K562 (cell line): Measurements from ENCODE around the gene RNF145. TPM values are rescaled to one million over a fixed set of nuclear protein-coding genes. Genes with fewer than 3 reads are reported as not detected.

Experiments
- AFF4 ChIP-seq: sonication (generic); formaldehyde crosslinking; IDR thresholded peaks from 2 replicates; pipeline ENCODE4 v1.8.0; 2023; ENCODE audit warnings: mild to moderate bottlenecking, missing genetic modification reagents
- CBX5 ChIP-seq: IDR thresholded peaks from 2 replicates; pipeline ENCODE4 v1.6.1; 2014; ENCODE audit warnings: low read depth, borderline replicate concordance
- CEBPB ChIP-seq: fragments of 450-650 bp; IDR thresholded peaks from 2 replicates; pipeline ENCODE4 v1.6.1; 2016; ENCODE audit warnings: missing genetic modification characterization, missing compliant biosample characterization
- CXXC5 ChIP-seq: fragments of 250-450 bp; sonication (Bioruptor Pico); IDR thresholded peaks from 2 replicates; pipeline ENCODE4 v1.8.0; 2022; ENCODE audit warnings: inconsistent platforms, mild to moderate bottlenecking, moderate library complexity
- ERF ChIP-seq: fragments of 450-650 bp; formaldehyde crosslinking; IDR thresholded peaks from 2 replicates; pipeline ENCODE4 v1.4.0; 2020; ENCODE audit warnings: mild to moderate bottlenecking, mixed read lengths
- HNRNPK ChIP-seq: fragments of 200-400 bp; formaldehyde crosslinking; IDR thresholded peaks from one replicate; pipeline ENCODE4 v1.6.1; 2018; ENCODE audit warnings: mild to moderate bottlenecking, low read depth, low read length; ENCODE audit not compliant: poor library complexity, severe bottlenecking
- KAT8 ChIP-seq: fragments of 450-650 bp; IDR thresholded peaks from 2 replicates; pipeline ENCODE4 v1.6.1; 2016; ENCODE audit warnings: low read depth, mild to moderate bottlenecking
- PHF20 ChIP-seq: fragments of 450-650 bp; IDR thresholded peaks from 2 replicates; pipeline ENCODE4 v1.6.1; 2018; ENCODE audit not compliant: partially characterized antibody
- RBM34 ChIP-seq: fragments of 200-400 bp; formaldehyde crosslinking; IDR thresholded peaks from 2 replicates; pipeline ENCODE4 v1.6.1; 2018; ENCODE audit warnings: low read length, borderline replicate concordance; ENCODE audit not compliant: insufficient read depth
- TCF7L2 ChIP-seq: fragments of 150-350 bp; IDR thresholded peaks from 2 replicates; pipeline ENCODE4 v1.6.1; 2016; ENCODE audit warnings: low read depth, mild to moderate bottlenecking, low read length, moderate library complexity
- TRIM25 ChIP-seq: fragments of 450-650 bp; IDR thresholded peaks from 2 replicates; pipeline ENCODE4 v1.7.0; 2016; ENCODE audit warnings: borderline replicate concordance
- ZEB2 ChIP-seq: fragments of 450-650 bp; IDR thresholded peaks from 2 replicates; pipeline ENCODE4 v1.6.1; 2016
- ZFPM2 ChIP-seq: fragments of 250-450 bp; sonication (Bioruptor Pico); IDR thresholded peaks from 2 replicates; pipeline ENCODE4 v1.5.1; 2022; ENCODE audit warnings: mild to moderate bottlenecking
- ZNF212 ChIP-seq: fragments of 450-650 bp; formaldehyde crosslinking; IDR thresholded peaks from 2 replicates; pipeline ENCODE4 v1.4.0; 2020; ENCODE audit warnings: mild to moderate bottlenecking
- ZNF77 ChIP-seq: fragments of 250-450 bp; sonication (Bioruptor Pico); IDR thresholded peaks from 2 replicates; pipeline ENCODE4 v1.5.0; 2020
- polyA plus RNA-seq, 8 experiments: library from polyadenylated mRNA; depleted of rRNA in 4 of 8; stranded (reverse) in 5 of 8; unstranded in 3 of 8; fragments of >200 nt; fragmentation: Nextera tagmentation in 2 of 8; fragmentation: Illumina TruSeq in 1 of 8; extraction: Ambion mirVana in 2 of 8; extraction: Trizol in 1 of 8; gene quantifications; 2 replicates each; pipeline versions ENCODE4 v1.2.1 to v1.2.3, GENCODE V29; 2011 to 2014; ENCODE audit warnings: inconsistent platforms in 1 of 8, missing spikeins in 1 of 8
- total RNA-seq, 7 experiments: library from RNA; depleted of rRNA in 6 of 7; stranded (reverse); fragments of >200 nt in 6 of 7; fragmentation: Illumina TruSeq in 2 of 7; extraction: Trizol in 2 of 7; gene quantifications; 2 replicates each; pipeline versions ENCODE4 v1.2.1 to v1.2.3, GENCODE V29; 2011 to 2021; ENCODE audit warnings: low replicate concordance in 1 of 7
- TF ChIP-seq, protein P1 (sequence below): fragments of 250-450 bp; sonication (Bioruptor Pico); IDR thresholded peaks from 2 replicates; pipeline ENCODE4 v1.8.0; 2022; ENCODE audit warnings: moderate library complexity, mild to moderate bottlenecking, inconsistent platforms
- TF ChIP-seq, protein P2 (sequence below): fragments of 250-450 bp; sonication (Bioruptor Pico); IDR thresholded peaks from 2 replicates; pipeline ENCODE4 v1.5.0; 2021
- TF ChIP-seq, protein P3 (sequence below): fragments of 250-450 bp; sonication (Bioruptor Pico); IDR thresholded peaks from 2 replicates; pipeline ENCODE4 v1.4.0; 2020; ENCODE audit warnings: mild to moderate bottlenecking, moderate library complexity
- TF ChIP-seq, protein P4 (sequence below): fragments of 250-450 bp; sonication (Bioruptor Pico); IDR thresholded peaks from 2 replicates; pipeline ENCODE4 v1.6.1; 2021; ENCODE audit warnings: mild to moderate bottlenecking

Gene RNF145
- total and polyA plus RNA-seq, 9 of the 15 experiments (the other 6 are each of a cell fraction or from before 2014, with no cell fraction given), result 13.6 to 40.7 (median 25.4) TPM

- TF ChIP-seq RBM34, result no peak
- TF ChIP-seq, protein P1, sequence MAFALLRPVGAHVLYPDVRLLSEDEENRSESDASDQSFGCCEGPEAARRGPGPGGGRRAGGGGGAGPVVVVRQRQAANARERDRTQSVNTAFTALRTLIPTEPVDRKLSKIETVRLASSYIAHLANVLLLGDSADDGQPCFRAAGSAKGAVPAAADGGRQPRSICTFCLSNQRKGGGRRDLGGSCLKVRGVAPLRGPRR (CRISPR knock-in tag), result no peak
- peak; percentile 65 for TF ChIP-seq AFF4 (CRISPR knock-in tag)
- no peak for TF ChIP-seq CEBPB (tag)
- no peak for TF ChIP-seq ZFPM2
- TF ChIP-seq TRIM25, result no peak
- 0 out of 2 replicates have a peak, but pooled peaks have one; percentile 53 for TF ChIP-seq CBX5
- no peak for TF ChIP-seq HNRNPK
- TF ChIP-seq KAT8, result no peak
- TF ChIP-seq ZEB2, result peak; percentile 13; the same call in 1 of the 2 replicates
- TF ChIP-seq ERF (CRISPR knock-in tag), result no peak
- no peak for TF ChIP-seq TCF7L2
- TF ChIP-seq, protein P2, sequence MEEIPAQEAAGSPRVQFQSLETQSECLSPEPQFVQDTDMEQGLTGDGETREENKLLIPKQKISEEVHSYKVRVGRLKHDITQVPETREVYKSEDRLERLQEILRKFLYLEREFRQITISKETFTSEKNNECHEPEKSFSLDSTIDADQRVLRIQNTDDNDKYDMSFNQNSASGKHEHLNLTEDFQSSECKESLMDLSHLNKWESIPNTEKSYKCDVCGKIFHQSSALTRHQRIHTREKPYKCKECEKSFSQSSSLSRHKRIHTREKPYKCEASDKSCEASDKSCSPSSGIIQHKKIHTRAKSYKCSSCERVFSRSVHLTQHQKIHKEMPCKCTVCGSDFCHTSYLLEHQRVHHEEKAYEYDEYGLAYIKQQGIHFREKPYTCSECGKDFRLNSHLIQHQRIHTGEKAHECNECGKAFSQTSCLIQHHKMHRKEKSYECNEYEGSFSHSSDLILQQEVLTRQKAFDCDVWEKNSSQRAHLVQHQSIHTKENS (CRISPR knock-in tag), result no peak
- TF ChIP-seq ZNF212 (CRISPR knock-in tag), result no peak
- no peak for TF ChIP-seq ZNF77 (CRISPR knock-in tag)
- TF ChIP-seq PHF20, result no peak
- TF ChIP-seq, protein P3, sequence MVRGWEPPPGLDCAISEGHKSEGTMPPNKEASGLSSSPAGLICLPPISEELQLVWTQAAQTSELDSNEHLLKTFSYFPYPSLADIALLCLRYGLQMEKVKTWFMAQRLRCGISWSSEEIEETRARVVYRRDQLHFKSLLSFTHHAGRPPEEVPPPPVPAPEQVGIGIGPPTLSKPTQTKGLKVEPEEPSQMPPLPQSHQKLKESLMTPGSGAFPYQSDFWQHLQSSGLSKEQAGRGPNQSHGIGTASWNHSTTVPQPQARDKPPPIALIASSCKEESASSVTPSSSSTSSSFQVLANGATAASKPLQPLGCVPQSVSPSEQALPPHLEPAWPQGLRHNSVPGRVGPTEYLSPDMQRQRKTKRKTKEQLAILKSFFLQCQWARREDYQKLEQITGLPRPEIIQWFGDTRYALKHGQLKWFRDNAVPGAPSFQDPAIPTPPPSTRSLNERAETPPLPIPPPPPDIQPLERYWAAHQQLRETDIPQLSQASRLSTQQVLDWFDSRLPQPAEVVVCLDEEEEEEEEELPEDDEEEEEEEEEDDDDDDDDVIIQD, result no peak
- TF ChIP-seq, protein P4, sequence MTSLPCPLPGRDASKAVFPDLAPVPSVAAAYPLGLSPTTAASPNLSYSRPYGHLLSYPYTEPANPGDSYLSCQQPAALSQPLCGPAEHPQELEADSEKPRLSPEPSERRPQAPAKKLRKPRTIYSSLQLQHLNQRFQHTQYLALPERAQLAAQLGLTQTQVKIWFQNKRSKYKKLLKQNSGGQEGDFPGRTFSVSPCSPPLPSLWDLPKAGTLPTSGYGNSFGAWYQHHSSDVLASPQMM (CRISPR knock-in tag), result no peak
- peak; percentile 92 for TF ChIP-seq CXXC5 (CRISPR knock-in tag)
These were observed 1.5 kb downstream of the RNF145 start (continued) for GRCh38 chr5:159207686-159208513.
